ENCODE data around the gene LONRF3. TPM values are rescaled to one million over a fixed set of nuclear protein-coding genes. Genes with fewer than 3 reads are reported as not detected.

The LONRF3 gene
- total RNA-seq, 1 donor = 0.36 TPM

GRCh38 chrX:118971552-118971951, 2.9 kb upstream of the LONRF3 start:
- no peaks in the 10 kb centered on the region for H3K79me2 ChIP-seq (ENCODE audit: insufficient read depth, low read length)
- H3K36me3 ChIP-seq (ENCODE audit: insufficient read depth, low read length) = no peaks in the 10 kb centered on the region
- H2AFZ ChIP-seq (ENCODE audit: low read length) = no peak overlapping the region
- H3K27ac ChIP-seq (ENCODE audit: low read depth, low read length) = no peak overlapping the region
- TF ChIP-seq CTCF (IDR thresholded peaks at IDR 0.05; ENCODE audit: extremely low read depth, low read depth, low read length) = no peak
- H3K27me3 ChIP-seq (ENCODE audit: insufficient read depth, low read length) = peaks cover 41% of the 10 kb centered on the region
- no peaks in the 10 kb centered on the region for H3K9me3 ChIP-seq (ENCODE audit: low read depth, low read length)
- H4K20me1 ChIP-seq (ENCODE audit: insufficient read depth, low read length) = no peaks in the 10 kb centered on the region
- H3K4me2 ChIP-seq (ENCODE audit: insufficient read depth, low read length) = no peak overlapping the region
- H3K4me3 ChIP-seq (ENCODE audit: insufficient read depth, low read length) = no peak overlapping the region
- H3K4me1 ChIP-seq (ENCODE audit: insufficient read depth, low read length) = no peaks in the 10 kb centered on the region
- DNase-seq (ENCODE audit: insufficient read length, low spot score, missing footprints) = no peak

- Histone ChIP-seq H3K79me2 (ENCODE audit: insufficient read depth, low read length) (no peaks in the 10 kb centered on the region), H4K20me1 (ENCODE audit: insufficient read depth, low read length) (no peaks in the 10 kb centered on the region), H3K27me3 (ENCODE audit: insufficient read depth, low read length) (peaks cover 39% of the 10 kb centered on the region), H2AFZ (ENCODE audit: low read length) (no peak overlapping the region), H3K27ac (ENCODE audit: low read depth, low read length) (no peak overlapping the region), H3K4me2 (ENCODE audit: insufficient read depth, low read length) (no peak overlapping the region), H3K4me3 (ENCODE audit: insufficient read depth, low read length) (no peak overlapping the region), H3K36me3 (ENCODE audit: insufficient read depth, low read length) (no peaks in the 10 kb centered on the region), H3K4me1 (ENCODE audit: insufficient read depth, low read length) (no peaks in the 10 kb centered on the region), H3K9me3 (ENCODE audit: low read depth, low read length) (no peaks in the 10 kb centered on the region)
- TF ChIP-seq CTCF (IDR thresholded peaks at IDR 0.05; ENCODE audit: extremely low read depth, low read depth, low read length) = no peak
- no peak for DNase-seq (ENCODE audit: insufficient read length, low spot score, missing footprints)
Observed at GRCh38 chrX:118973389-118974087, 880 bp upstream of the LONRF3 start.

GRCh38 chrX:118974908-118975671, 672 bp downstream of the LONRF3 start:
- Histone ChIP-seq H3K79me2 (ENCODE audit: insufficient read depth, low read length) (no peaks in the 10 kb centered on the region), H3K36me3 (ENCODE audit: insufficient read depth, low read length) (no peaks in the 10 kb centered on the region), H4K20me1 (ENCODE audit: insufficient read depth, low read length) (no peaks in the 10 kb centered on the region), H3K4me1 (ENCODE audit: insufficient read depth, low read length) (no peaks in the 10 kb centered on the region), H3K4me2 (ENCODE audit: insufficient read depth, low read length) (peak overlapping the region; percentile 28), H3K27me3 (ENCODE audit: insufficient read depth, low read length) (peaks cover 43% of the 10 kb centered on the region), H3K4me3 (ENCODE audit: insufficient read depth, low read length) (peak overlapping the region; percentile 16), H3K9me3 (ENCODE audit: low read depth, low read length) (no peaks in the 10 kb centered on the region), H3K27ac (ENCODE audit: low read depth, low read length) (no peak overlapping the region), H2AFZ (ENCODE audit: low read length) (peak overlapping the region; percentile 29)
- DNase-seq (ENCODE audit: insufficient read length, low spot score, missing footprints) = no peak
- no peak for TF ChIP-seq CTCF (IDR thresholded peaks at IDR 0.05; ENCODE audit: extremely low read depth, low read depth, low read length)
